Stomach (tissue), 4 donors: ENCODE data around the gene CD300E.

ENCODE experiments used
- CTCF ChIP-seq, 7 experiments: fragments of 450-650 bp in 4 of 7; fragments of 200-600 bp in 3 of 7; sonication (generic) in 3 of 7; IDR thresholded peaks; one replicate each; pipeline ENCODE4 v1.5.1; 2016 to 2019; ENCODE audit warnings: antibody characterized with exemption in 7 of 7, control low read depth in 2 of 7, mild to moderate bottlenecking in 1 of 7
- EP300 ChIP-seq: sonication (generic); formaldehyde crosslinking; IDR thresholded peaks from one replicate; pipeline ENCODE4 v1.6.1; 2017; ENCODE audit warnings: antibody characterized with exemption
- POLR2A ChIP-seq, 4 donors: fragments of 450-650 bp; IDR thresholded peaks; one replicate each; pipeline ENCODE4 v1.6.1; 2016; ENCODE audit warnings: antibody characterized with exemption in 4 of 4, control low read depth in 2 of 4, mild to moderate bottlenecking in 1 of 4, moderate library complexity in 1 of 4

GRCh38 chr17:74592087-74592990 lies 31.2 kb downstream of the CD300E start, which contains the start of gene CD300LD:
- TF ChIP-seq POLR2A (IDR thresholded peaks at IDR 0.05) (no peak), CTCF (IDR thresholded peaks at IDR 0.05) (no peak), EP300 (no peak)
